B cell (primary cell): Measurements from ENCODE around the gene ZNF669. TPM values are rescaled to one million over a fixed set of nuclear protein-coding genes. Genes with fewer than 3 reads are reported as not detected.
"Not testable (repeated sequence)": the region's sequence is repeated elsewhere in the genome, so short reads cannot be mapped to it uniquely, and the experiment has no call there.

Source experiments
- ATAC-seq: fragments of 200-7000 bp; cut with Tn5 transposase; one replicate; pipeline ENCODE4 v1.10.0; 2021; ENCODE audit warnings: low read depth, mild to moderate bottlenecking, moderate number of reproducible peaks, moderate library complexity
- CTCF ChIA-PET: fragments of 350-600 bp; sonication (Branson Sonifier 250); formaldehyde crosslinking; loops from one replicate; lab custom pipeline; 2021; ENCODE audit warnings: antibody characterized with exemption, inconsistent platforms; lab: Charles Lee
- POLR2A ChIA-PET: fragments of 350-600 bp; sonication (Branson Sonifier 250); formaldehyde crosslinking; loops from one replicate; lab custom pipeline; 2021; ENCODE audit warnings: antibody characterized with exemption; lab: Charles Lee
- DNase-seq: peaks from one replicate; pipeline ENCODE4 v3.0.0; 2013
- H2AFZ ChIP-seq: 2 replicates; pipeline ENCODE4 v1.6.1; 2012; ENCODE audit warnings: mild to moderate bottlenecking, low read depth, low read length; ENCODE audit not compliant: insufficient read depth, poor library complexity, severe bottlenecking
- H3K27ac ChIP-seq, 2 donors: 1 replicate in 1 of 2; 2 replicates in 1 of 2; pipeline ENCODE4 v1.5.1; 2012 to 2013; ENCODE audit warnings: low read length in 2 of 2, mild to moderate bottlenecking in 2 of 2, moderate library complexity in 1 of 2
- H3K27me3 ChIP-seq, 4 experiments: fragments of 200-600 bp in 1 of 4; sonication (generic) in 1 of 4; replicated peaks in 1 of 4; 1 replicate in 2 of 4; 2 replicates in 2 of 4; pipeline versions ENCODE4 v1.6.1 to v1.7.0; 2013 to 2016; ENCODE audit warnings: low read length in 3 of 4, mild to moderate bottlenecking in 2 of 4, mixed read lengths in 1 of 4, moderate library complexity in 1 of 4; ENCODE audit not compliant: insufficient read depth in 4 of 4, control insufficient read depth in 3 of 4; ENCODE audit errors: control extremely low read depth in 1 of 4
- H3K36me3 ChIP-seq, 2 experiments: replicated peaks in 1 of 2; 1 replicate in 1 of 2; 2 replicates in 1 of 2; pipeline versions ENCODE4 v1.6.1 to v1.7.1; 2013; ENCODE audit warnings: low read length in 1 of 2; ENCODE audit not compliant: insufficient read depth in 2 of 2, control insufficient read depth in 1 of 2; ENCODE audit errors: control extremely low read depth in 1 of 2, extremely low read depth in 1 of 2
- H3K4me1 ChIP-seq, 2 donors: fragments of 200-600 bp in 1 of 2; sonication (generic) in 1 of 2; 1 replicate in 1 of 2; 2 replicates in 1 of 2; pipeline versions ENCODE4 v1.5.1 to v1.6.1; 2013 to 2017; ENCODE audit warnings: low read length in 2 of 2; ENCODE audit not compliant: control insufficient read depth in 2 of 2, insufficient read depth in 2 of 2
- H3K4me2 ChIP-seq: replicated peaks from 2 replicates; pipeline ENCODE3; 2012; ENCODE audit warnings: mild to moderate bottlenecking, low read depth, low read length; ENCODE audit not compliant: poor library complexity, severe bottlenecking
- H3K4me3 ChIP-seq, 5 experiments: fragments of 200-600 bp in 1 of 5; sonication (generic) in 1 of 5; 1 replicate in 3 of 5; 2 replicates in 2 of 5; pipeline versions ENCODE4 v1.5.1 to v1.7.0; 2011 to 2016; ENCODE audit warnings: low read length in 4 of 5, mild to moderate bottlenecking in 4 of 5, low read depth in 2 of 5, control low read depth in 1 of 5, moderate library complexity in 1 of 5; ENCODE audit not compliant: insufficient read depth in 1 of 5; ENCODE audit errors: control extremely low read depth in 1 of 5, extremely low read depth in 1 of 5
- H3K79me2 ChIP-seq: fragments of 200-600 bp; sonication (generic); one replicate; pipeline ENCODE4 v1.6.0; 2016; ENCODE audit warnings: low read length; ENCODE audit not compliant: control insufficient read depth, insufficient read depth
- H3K9ac ChIP-seq: fragments of 200-600 bp; sonication (generic); 2 replicates; pipeline ENCODE4 v1.6.1; 2017; ENCODE audit warnings: mild to moderate bottlenecking, low read length, moderate library complexity
- H3K9me3 ChIP-seq, 3 donors: one replicate each; pipeline versions ENCODE4 v1.6.1 to v1.7.1; 2013; ENCODE audit warnings: low read length in 2 of 3; ENCODE audit not compliant: control insufficient read depth in 2 of 3, insufficient read depth in 1 of 3; ENCODE audit errors: control extremely low read depth in 1 of 3
- H4K20me1 ChIP-seq: 2 replicates; pipeline ENCODE4 v1.6.0; 2012; ENCODE audit warnings: mild to moderate bottlenecking, low read length; ENCODE audit not compliant: insufficient read depth, control insufficient read depth, poor library complexity, severe bottlenecking
- H3K27ac Mint-ChIP-seq: one replicate; pipeline ENCODE4 v1.8.0; 2021; ENCODE audit warnings: mixed read lengths
- H3K27me3 Mint-ChIP-seq: one replicate; pipeline ENCODE4 v1.8.0; 2021; ENCODE audit warnings: mixed read lengths
- H3K4me1 Mint-ChIP-seq: one replicate; pipeline ENCODE4 v1.8.0; 2021; ENCODE audit warnings: mixed read lengths
- H3K4me3 Mint-ChIP-seq: one replicate; pipeline ENCODE4 v1.8.0; 2021; ENCODE audit warnings: mixed read lengths
- H3K9me3 Mint-ChIP-seq: one replicate; pipeline ENCODE4 v1.8.0; 2022; ENCODE audit warnings: mixed read lengths; ENCODE audit not compliant: insufficient read depth
- EZH2 ChIP-seq: IDR thresholded peaks from 2 replicates; pipeline ENCODE4 v1.6.1; 2012; ENCODE audit warnings: borderline replicate concordance, low read depth, mild to moderate bottlenecking, moderate library complexity, low read length; ENCODE audit not compliant: insufficient read depth, poor library complexity, severe bottlenecking
- WGBS: methylation state at CpG from one replicate; pipeline ENCODE4 v1.1.5; 2013; ENCODE audit warnings: missing lambda C conversion rate; ENCODE audit not compliant: insufficient coverage; 5-methylcytosine and 5-hydroxymethylcytosine counted together
- intact Hi-C: fragments of 100-400 bp; cut with micrococcal nuclease; formaldehyde crosslinking; loops from one replicate; pipeline ENCODE4 v1.10.0; 2022
- polyA plus RNA-seq: library from polyadenylated mRNA; depleted of rRNA; stranded (reverse); fragments of >200 nt; gene quantifications from 2 replicates; pipeline ENCODE4 v1.2.3, GENCODE V29; 2012
- total RNA-seq, 2 donors: library from RNA; stranded (reverse); fragments of 120-200 nt in 1 of 2; gene quantifications; 1 replicate in 1 of 2; 2 replicates in 1 of 2; pipeline versions ENCODE4 v1.2.3 to v1.2.4, GENCODE V29; 2013 to 2022
- TF ChIP-seq, protein P1 (sequence below): fragments of 200-600 bp; IDR thresholded peaks from one replicate; pipeline ENCODE4 v1.8.0; 2022; ENCODE audit warnings: antibody characterized with exemption, mild to moderate bottlenecking

Gene ZNF669
- total and polyA plus RNA-seq, 2 donors (not counting 1 experiment from before 2014, with no cell fraction given): 16.3 to 20.8 TPM

DNA sequence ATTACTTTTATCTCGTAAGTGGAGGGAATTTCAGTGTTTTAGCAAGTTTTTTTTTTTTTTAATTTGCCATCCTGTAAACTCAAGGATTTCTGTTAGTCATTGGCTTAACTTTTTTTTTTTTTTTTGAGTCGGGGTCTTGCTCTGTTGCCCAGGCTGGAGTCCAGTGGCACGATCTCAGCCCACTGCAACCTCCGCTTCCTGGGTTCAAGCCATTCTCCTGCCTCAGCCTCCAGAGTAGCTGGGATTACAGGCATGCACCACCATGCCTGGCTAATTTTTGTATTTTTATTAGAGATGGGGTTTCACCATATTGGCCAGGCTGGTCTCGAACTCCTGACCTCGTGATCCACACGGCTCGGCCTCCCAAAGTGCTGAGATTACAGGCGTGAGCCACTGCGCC is 43.0 kb upstream of the ZNF669 start:
- DNase-seq, H2AFZ ChIP-seq, H3K27me3 ChIP-seq, POLR2A ChIA-PET, H3K4me1 Mint-ChIP-seq, H3K4me1 ChIP-seq, H3K27me3 Mint-ChIP-seq, H3K36me3 ChIP-seq, H3K4me2 ChIP-seq, ATAC-seq, H3K9ac ChIP-seq, H4K20me1 ChIP-seq, H3K4me3 Mint-ChIP-seq, H3K27ac ChIP-seq, H3K4me3 ChIP-seq, H3K27ac Mint-ChIP-seq, intact Hi-C loops: not testable (repeated sequence)
- peaks cover 31% of the 10 kb centered on the region for H3K9me3 Mint-ChIP-seq
- Histone ChIP-seq H3K9me3 (peaks cover 8 to 76% (median 48%) of the 10 kb centered on the region in 3 donors), H3K79me2 (peaks cover 35% of the 10 kb centered on the region)
- CTCF ChIA-PET: interaction anchor here (0.7 kb wide), 1 partner anchor 1380 kb away, joined by 4 read pairs; no protein-coding TSS in a partner anchor
- WGBS: 98% methylated on average over 8 of the region's 10 CpGs

DNA sequence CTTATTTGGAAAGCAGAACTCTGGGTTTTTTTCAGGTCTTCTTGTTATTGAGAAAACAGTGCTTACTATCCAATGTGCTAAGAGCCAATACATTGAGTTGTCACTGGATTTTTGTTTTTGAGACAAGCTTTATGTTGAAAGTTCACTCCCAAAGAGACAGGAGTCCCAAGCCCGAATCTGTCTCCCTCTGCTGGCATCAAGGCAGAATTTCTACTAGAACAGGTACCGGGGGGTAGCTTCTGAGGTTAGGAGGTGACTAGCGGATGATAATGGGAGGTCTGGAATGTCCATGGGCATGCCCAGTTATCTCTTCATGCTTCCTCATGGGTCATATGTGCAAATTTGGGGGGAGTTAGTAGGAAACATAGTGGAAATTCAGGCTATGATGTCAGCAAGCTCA is 42.5 kb upstream of the ZNF669 start:
- H3K4me3 Mint-ChIP-seq: no peak overlapping the region
- H3K27me3 Mint-ChIP-seq: no peaks in the 10 kb centered on the region
- no peaks in the 10 kb centered on the region for H3K4me1 Mint-ChIP-seq
- no peak for TF ChIP-seq EZH2
- TF ChIP-seq, protein P1, sequence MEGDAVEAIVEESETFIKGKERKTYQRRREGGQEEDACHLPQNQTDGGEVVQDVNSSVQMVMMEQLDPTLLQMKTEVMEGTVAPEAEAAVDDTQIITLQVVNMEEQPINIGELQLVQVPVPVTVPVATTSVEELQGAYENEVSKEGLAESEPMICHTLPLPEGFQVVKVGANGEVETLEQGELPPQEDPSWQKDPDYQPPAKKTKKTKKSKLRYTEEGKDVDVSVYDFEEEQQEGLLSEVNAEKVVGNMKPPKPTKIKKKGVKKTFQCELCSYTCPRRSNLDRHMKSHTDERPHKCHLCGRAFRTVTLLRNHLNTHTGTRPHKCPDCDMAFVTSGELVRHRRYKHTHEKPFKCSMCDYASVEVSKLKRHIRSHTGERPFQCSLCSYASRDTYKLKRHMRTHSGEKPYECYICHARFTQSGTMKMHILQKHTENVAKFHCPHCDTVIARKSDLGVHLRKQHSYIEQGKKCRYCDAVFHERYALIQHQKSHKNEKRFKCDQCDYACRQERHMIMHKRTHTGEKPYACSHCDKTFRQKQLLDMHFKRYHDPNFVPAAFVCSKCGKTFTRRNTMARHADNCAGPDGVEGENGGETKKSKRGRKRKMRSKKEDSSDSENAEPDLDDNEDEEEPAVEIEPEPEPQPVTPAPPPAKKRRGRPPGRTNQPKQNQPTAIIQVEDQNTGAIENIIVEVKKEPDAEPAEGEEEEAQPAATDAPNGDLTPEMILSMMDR: no peak
- no peak overlapping the region for H3K4me2 ChIP-seq
- no peaks in the 10 kb centered on the region for H3K4me1 ChIP-seq
- H3K4me3 ChIP-seq: no peak overlapping the region
- no peak for DNase-seq
- H3K27me3 ChIP-seq: no peaks in the 10 kb centered on the region
- no peak for ATAC-seq
- peaks cover 31% of the 10 kb centered on the region for H3K9me3 Mint-ChIP-seq
- 100% methylated on average over 3 of the region's 3 CpGs for WGBS
- peaks cover 35% of the 10 kb centered on the region for H3K79me2 ChIP-seq
- CTCF ChIA-PET: interaction anchor here (0.7 kb wide), 1 partner anchor 1380 kb away, joined by 4 read pairs; no protein-coding TSS in a partner anchor
- no peak overlapping the region for H3K9ac ChIP-seq
- H3K27ac ChIP-seq: no peak overlapping the region
- H4K20me1 ChIP-seq: no peaks in the 10 kb centered on the region
- H3K36me3 ChIP-seq: peaks cover 6 to 7% of the 10 kb centered on the region in 2 experiments
- no peak overlapping the region for H3K27ac Mint-ChIP-seq
- peaks cover 7 to 76% (median 52%) of the 10 kb centered on the region in 3 donors for H3K9me3 ChIP-seq
- no peak overlapping the region for H2AFZ ChIP-seq
- POLR2A ChIA-PET: no interaction called here
- intact Hi-C loops: no loop called here
